ENCODE measurements around the gene CCDC187. TPM values are rescaled to one million over a fixed set of nuclear protein-coding genes. Genes with fewer than 3 reads are reported as not detected.
A peak's percentile ranks its signal among the peaks of the same experiment; 100 is the strongest.

CCDC187 gene
- total RNA-seq, 1 experiment from 2014 or later: 0.04 TPM

DNA sequence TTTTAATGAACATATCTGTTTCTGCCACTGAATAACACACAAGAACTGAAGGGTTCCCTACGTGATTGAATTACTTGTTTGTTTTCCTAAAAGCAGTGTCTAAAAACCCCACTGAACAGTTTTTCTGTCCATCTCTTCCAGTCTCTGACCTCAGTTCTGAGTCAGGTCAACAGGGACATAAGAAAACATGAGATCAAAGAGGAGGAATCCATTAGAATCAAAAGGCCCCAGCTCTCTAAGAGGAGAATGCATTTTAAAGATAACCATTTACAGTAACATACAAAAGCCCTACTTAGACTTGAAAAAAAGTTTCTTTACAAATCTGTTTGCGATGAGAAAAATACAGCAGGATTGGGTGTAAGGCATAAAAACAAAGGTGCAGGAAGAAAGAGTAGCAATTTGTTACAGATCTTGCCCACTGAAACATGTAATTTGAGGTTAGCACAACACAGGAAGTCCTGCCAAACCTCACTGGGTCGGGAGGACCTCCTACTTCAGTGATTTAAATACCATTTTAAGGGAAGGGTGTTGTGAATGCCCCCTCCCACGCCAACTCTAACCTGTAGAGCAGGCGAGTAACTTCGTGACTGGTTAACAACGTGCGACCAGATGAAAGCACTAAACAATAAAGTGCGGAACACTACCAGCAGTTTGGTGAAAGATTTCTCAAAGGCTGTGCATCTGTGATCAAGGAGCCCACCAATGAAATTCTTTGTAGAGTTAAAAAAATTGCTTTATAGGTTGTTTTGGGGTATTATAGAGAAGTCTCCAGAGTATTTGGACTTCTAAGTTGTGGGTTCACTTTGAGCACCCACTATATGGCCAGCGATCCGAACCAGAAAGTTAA, 59.5 kb downstream of the CCDC187 start:
- Mint-ChIP-seq H3K36me3 (no peaks in the 10 kb centered on the region), H3K27me3 (ENCODE audit: low read depth) (peaks cover 7% of the 10 kb centered on the region), H3K4me1 (peaks cover 37% of the 10 kb centered on the region), H3K4me3 (peak overlapping the region; percentile 92), H3K9me3 (no peaks in the 10 kb centered on the region), H3K27ac (peak overlapping the region; percentile 76)
- DNase-seq (ENCODE audit: low spot score) (no peak), ATAC-seq (no peak)
- ChIA-PET POLR2A (interaction anchor here (0.9 kb wide), 1 partner anchor 23 kb away, joined by 3 read pairs; no protein-coding TSS in a partner anchor), CTCF (interaction anchor here (1.0 to 1.1 kb wide), 3 partner anchors 23 to 106 kb away, joined by 3 to 4 read pairs (median 4); no protein-coding TSS in a partner anchor)
- TF ChIP-seq NR2C2 (CRISPR knock-in tag; IDR thresholded peaks at IDR 0.05) (no peak), ZNF263 (CRISPR knock-in tag; IDR thresholded peaks at IDR 0.05; ENCODE audit: low read depth) (no peak), ZNF138 (CRISPR knock-in tag; conservative IDR thresholded peaks at IDR 0.05) (no peak), FOXP1 (CRISPR knock-in tag; IDR thresholded peaks at IDR 0.05; ENCODE audit: borderline replicate concordance) (no peak), RELA (CRISPR knock-in tag; IDR thresholded peaks at IDR 0.05; ENCODE audit: borderline replicate concordance) (no peak), OVOL2 (CRISPR knock-in tag; IDR thresholded peaks at IDR 0.05; ENCODE audit: borderline replicate concordance) (no peak), TP53 (CRISPR knock-in tag; IDR thresholded peaks at IDR 0.05) (no peak), TEAD4 (CRISPR knock-in tag; IDR thresholded peaks at IDR 0.05) (no peak), SP1 (CRISPR knock-in tag; conservative IDR thresholded peaks at IDR 0.05) (no peak)
- TF ChIP-seq, protein P1, sequence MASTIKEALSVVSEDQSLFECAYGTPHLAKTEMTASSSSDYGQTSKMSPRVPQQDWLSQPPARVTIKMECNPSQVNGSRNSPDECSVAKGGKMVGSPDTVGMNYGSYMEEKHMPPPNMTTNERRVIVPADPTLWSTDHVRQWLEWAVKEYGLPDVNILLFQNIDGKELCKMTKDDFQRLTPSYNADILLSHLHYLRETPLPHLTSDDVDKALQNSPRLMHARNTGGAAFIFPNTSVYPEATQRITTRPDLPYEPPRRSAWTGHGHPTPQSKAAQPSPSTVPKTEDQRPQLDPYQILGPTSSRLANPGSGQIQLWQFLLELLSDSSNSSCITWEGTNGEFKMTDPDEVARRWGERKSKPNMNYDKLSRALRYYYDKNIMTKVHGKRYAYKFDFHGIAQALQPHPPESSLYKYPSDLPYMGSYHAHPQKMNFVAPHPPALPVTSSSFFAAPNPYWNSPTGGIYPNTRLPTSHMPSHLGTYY (CRISPR knock-in tag; IDR thresholded peaks at IDR 0.05): no peak
- TF ChIP-seq, protein P2, sequence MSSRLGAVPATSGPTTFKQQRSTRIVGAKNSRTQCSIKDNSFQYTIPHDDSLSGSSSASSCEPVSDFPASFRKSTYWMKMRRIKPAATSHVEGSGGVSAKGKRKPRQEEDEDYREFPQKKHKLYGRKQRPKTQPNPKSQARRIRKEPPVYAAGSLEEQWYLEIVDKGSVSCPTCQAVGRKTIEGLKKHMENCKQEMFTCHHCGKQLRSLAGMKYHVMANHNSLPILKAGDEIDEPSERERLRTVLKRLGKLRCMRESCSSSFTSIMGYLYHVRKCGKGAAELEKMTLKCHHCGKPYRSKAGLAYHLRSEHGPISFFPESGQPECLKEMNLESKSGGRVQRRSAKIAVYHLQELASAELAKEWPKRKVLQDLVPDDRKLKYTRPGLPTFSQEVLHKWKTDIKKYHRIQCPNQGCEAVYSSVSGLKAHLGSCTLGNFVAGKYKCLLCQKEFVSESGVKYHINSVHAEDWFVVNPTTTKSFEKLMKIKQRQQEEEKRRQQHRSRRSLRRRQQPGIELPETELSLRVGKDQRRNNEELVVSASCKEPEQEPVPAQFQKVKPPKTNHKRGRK (CRISPR knock-in tag; IDR thresholded peaks at IDR 0.05; ENCODE audit: borderline replicate concordance): no peak

DNA sequence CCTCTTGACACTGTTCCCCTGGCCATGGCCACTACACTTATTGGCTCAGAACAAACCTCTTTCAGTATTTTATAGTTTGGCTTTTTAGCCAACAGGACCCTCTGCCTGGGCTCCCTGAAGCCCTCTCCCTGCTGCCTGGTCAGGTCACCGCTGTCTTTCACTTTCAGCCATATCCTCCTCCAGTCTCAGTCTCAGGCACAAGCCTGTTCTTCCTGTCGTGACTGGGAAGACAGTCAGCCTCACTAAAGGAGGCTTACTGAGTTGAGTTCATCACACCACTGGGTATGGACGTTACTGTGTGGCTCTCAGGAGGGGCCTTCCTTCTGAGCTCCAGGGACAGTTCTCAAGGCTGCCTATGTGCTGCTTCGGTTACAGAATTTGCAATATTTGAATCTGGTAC, 60.3 kb downstream of the CCDC187 start:
- ChIA-PET POLR2A (interaction anchor here (0.9 kb wide), 1 partner anchor 24 kb away, joined by 3 read pairs; no protein-coding TSS in a partner anchor), CTCF (interaction anchor here (0.6 to 1.1 kb wide), 4 partner anchors 24 to 105 kb away, joined by 3 to 5 read pairs (median 4); no protein-coding TSS in a partner anchor)
- Mint-ChIP-seq H3K4me3 (peak overlapping the region; percentile 92), H3K27ac (peak overlapping the region; percentile 57), H3K9me3 (no peaks in the 10 kb centered on the region), H3K4me1 (peaks cover 37% of the 10 kb centered on the region), H3K36me3 (no peaks in the 10 kb centered on the region), H3K27me3 (ENCODE audit: low read depth) (peaks cover 7% of the 10 kb centered on the region)
- no peak for ATAC-seq
- TF ChIP-seq ZBTB21 (CRISPR knock-in tag; IDR thresholded peaks at IDR 0.05; ENCODE audit: borderline replicate concordance) (no peak), ZNF396 (CRISPR knock-in tag; IDR thresholded peaks at IDR 0.05; ENCODE audit: borderline replicate concordance) (no peak), GRHL2 (CRISPR knock-in tag; IDR thresholded peaks at IDR 0.05; ENCODE audit: insufficient replicate concordance, severe bottlenecking) (no peak), NR3C1 (CRISPR knock-in tag; conservative IDR thresholded peaks at IDR 0.05; ENCODE audit: low read depth) (no peak), CREB1 (CRISPR knock-in tag; IDR thresholded peaks at IDR 0.05) (no peak), NR2C2 (CRISPR knock-in tag; IDR thresholded peaks at IDR 0.05) (no peak), FOXP1 (CRISPR knock-in tag; IDR thresholded peaks at IDR 0.05; ENCODE audit: borderline replicate concordance) (no peak), KAT7 (CRISPR knock-in tag; IDR thresholded peaks at IDR 0.05; ENCODE audit: borderline replicate concordance) (no peak), MXD4 (CRISPR knock-in tag; IDR thresholded peaks at IDR 0.05; ENCODE audit: borderline replicate concordance) (no peak)
- TF ChIP-seq, protein P3, sequence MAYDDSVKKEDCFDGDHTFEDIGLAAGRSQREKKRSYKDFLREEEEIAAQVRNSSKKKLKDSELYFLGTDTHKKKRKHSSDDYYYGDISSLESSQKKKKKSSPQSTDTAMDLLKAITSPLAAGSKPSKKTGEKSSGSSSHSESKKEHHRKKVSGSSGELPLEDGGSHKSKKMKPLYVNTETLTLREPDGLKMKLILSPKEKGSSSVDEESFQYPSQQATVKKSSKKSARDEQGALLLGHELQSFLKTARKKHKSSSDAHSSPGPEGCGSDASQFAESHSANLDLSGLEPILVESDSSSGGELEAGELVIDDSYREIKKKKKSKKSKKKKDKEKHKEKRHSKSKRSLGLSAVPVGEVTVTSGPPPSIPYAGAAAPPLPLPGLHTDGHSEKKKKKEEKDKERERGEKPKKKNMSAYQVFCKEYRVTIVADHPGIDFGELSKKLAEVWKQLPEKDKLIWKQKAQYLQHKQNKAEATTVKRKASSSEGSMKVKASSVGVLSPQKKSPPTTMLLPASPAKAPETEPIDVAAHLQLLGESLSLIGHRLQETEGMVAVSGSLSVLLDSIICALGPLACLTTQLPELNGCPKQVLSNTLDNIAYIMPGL (CRISPR knock-in tag; IDR thresholded peaks at IDR 0.05): no peak
- TF ChIP-seq, protein P4, sequence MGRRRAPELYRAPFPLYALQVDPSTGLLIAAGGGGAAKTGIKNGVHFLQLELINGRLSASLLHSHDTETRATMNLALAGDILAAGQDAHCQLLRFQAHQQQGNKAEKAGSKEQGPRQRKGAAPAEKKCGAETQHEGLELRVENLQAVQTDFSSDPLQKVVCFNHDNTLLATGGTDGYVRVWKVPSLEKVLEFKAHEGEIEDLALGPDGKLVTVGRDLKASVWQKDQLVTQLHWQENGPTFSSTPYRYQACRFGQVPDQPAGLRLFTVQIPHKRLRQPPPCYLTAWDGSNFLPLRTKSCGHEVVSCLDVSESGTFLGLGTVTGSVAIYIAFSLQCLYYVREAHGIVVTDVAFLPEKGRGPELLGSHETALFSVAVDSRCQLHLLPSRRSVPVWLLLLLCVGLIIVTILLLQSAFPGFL (CRISPR knock-in tag; IDR thresholded peaks at IDR 0.05; ENCODE audit: borderline replicate concordance): no peak
- TF ChIP-seq, protein P5, sequence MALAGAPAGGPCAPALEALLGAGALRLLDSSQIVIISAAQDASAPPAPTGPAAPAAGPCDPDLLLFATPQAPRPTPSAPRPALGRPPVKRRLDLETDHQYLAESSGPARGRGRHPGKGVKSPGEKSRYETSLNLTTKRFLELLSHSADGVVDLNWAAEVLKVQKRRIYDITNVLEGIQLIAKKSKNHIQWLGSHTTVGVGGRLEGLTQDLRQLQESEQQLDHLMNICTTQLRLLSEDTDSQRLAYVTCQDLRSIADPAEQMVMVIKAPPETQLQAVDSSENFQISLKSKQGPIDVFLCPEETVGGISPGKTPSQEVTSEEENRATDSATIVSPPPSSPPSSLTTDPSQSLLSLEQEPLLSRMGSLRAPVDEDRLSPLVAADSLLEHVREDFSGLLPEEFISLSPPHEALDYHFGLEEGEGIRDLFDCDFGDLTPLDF (CRISPR knock-in tag; IDR thresholded peaks at IDR 0.05): no peak
- TF ChIP-seq, protein P6, sequence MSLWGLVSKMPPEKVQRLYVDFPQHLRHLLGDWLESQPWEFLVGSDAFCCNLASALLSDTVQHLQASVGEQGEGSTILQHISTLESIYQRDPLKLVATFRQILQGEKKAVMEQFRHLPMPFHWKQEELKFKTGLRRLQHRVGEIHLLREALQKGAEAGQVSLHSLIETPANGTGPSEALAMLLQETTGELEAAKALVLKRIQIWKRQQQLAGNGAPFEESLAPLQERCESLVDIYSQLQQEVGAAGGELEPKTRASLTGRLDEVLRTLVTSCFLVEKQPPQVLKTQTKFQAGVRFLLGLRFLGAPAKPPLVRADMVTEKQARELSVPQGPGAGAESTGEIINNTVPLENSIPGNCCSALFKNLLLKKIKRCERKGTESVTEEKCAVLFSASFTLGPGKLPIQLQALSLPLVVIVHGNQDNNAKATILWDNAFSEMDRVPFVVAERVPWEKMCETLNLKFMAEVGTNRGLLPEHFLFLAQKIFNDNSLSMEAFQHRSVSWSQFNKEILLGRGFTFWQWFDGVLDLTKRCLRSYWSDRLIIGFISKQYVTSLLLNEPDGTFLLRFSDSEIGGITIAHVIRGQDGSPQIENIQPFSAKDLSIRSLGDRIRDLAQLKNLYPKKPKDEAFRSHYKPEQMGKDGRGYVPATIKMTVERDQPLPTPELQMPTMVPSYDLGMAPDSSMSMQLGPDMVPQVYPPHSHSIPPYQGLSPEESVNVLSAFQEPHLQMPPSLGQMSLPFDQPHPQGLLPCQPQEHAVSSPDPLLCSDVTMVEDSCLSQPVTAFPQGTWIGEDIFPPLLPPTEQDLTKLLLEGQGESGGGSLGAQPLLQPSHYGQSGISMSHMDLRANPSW (CRISPR knock-in tag; conservative IDR thresholded peaks at IDR 0.05; ENCODE audit: low read depth): no peak
- no peak for DNase-seq (ENCODE audit: low spot score)
